ENCODE results near the gene SLC16A8. TPM values are rescaled to one million over a fixed set of nuclear protein-coding genes. Genes with fewer than 3 reads are reported as not detected.

Gene SLC16A8
- total RNA-seq, 1 experiment from 2014 or later = not detected

DNA sequence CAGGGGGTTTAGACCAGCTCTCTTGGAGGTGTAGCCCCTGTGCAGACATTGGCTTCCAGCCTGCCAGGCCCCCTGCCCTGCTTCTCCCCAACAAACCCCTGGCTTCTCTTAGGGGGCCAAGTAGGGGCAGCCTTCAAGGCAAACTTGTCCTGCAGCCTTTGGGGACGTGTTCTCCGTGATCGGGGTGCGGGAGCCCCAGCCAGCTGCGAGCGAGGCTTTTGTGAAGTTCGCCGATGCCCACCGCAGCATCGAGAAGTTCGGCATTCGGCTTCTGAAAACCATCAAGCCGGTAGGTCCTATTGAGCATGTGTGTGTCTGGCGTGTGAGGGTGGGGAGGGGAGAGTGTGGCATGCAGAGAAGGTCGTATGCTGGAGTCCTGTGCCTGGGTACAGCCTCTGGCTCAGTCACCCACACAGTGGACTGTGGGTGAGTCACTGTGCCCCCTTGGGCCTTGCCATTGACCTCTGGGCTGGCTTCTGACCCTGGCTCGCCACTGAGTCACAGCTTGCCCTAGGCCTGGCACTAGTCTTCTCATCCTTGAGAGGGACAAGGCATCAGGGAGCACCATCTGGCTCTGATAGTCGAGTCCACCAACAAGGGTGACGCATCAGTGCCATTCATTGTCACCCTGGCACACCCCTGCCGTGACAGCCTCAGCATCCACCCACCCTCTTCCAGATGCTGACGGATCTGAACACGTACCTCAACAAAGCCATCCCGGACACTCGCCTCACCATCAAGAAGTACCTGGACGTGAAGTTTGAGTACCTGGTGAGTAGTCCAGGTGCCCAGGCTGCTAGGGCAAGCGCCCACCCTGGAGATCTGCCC, 11.4 kb downstream of the SLC16A8 start:
- no peak overlapping the region for H3K27ac ChIP-seq (ENCODE audit: low read depth, low read length)
- H3K79me2 ChIP-seq (ENCODE audit: insufficient read depth, low read length) = no peaks in the 10 kb centered on the region
- no TSS peak for BruUV-seq (replicated peaks)
- H3K4me1 ChIP-seq (ENCODE audit: control insufficient read depth in 1 of 2, insufficient read depth in 2 of 2, low read length in 2 of 2) = no peaks in the 10 kb centered on the region
- ChIA-PET CTCF (interaction anchor here (1.3 kb wide), 1 partner anchor 25 kb away, joined by 3 read pairs; no protein-coding TSS in a partner anchor), RAD21 (ENCODE audit: low non-redundant PET in 1 of 2, low total read pairs in 2 of 2, uncharacterized antibody in 2 of 2, unreplicated experiment in 2 of 2) (no interaction called here), POLR2A (no interaction called here)
- H2AFZ ChIP-seq (ENCODE audit: low read depth, low read length, poor library complexity, severe bottlenecking) = no peak overlapping the region
- no peak for ATAC-seq
- no peaks in the 10 kb centered on the region for H4K20me1 ChIP-seq (ENCODE audit: insufficient read depth)
- no peak overlapping the region for H3K4me2 ChIP-seq (ENCODE audit: low read length)
- H3K9me2 ChIP-seq (ENCODE audit: insufficient read depth) = no peaks in the 10 kb centered on the region
- H3K9me3 ChIP-seq (ENCODE audit: control insufficient read depth in 1 of 2, insufficient read depth in 1 of 2, low read depth in 1 of 2, low read length in 2 of 2) = no peaks in the 10 kb centered on the region
- TF ChIP-seq CEBPB (IDR thresholded peaks at IDR 0.05; ENCODE audit: low read depth) = no peak
- no peak for TF ChIP-seq RAD21 (IDR thresholded peaks at IDR 0.05; ENCODE audit: low read depth)
- no peak for TF ChIP-seq ZNF274 (IDR thresholded peaks at IDR 0.05; ENCODE audit: low read depth, low read length)
- no peak for TF ChIP-seq YY1 (IDR thresholded peaks at IDR 0.05; ENCODE audit: extremely low read depth, insufficient replicate concordance, low read depth, low read length)
- no peak for TF ChIP-seq EZH2phosphoT487 (IDR thresholded peaks at IDR 0.05; ENCODE audit: borderline replicate concordance)
- TF ChIP-seq EZH2 (IDR thresholded peaks at IDR 0.05) = no peak
- TF ChIP-seq, protein P1, sequence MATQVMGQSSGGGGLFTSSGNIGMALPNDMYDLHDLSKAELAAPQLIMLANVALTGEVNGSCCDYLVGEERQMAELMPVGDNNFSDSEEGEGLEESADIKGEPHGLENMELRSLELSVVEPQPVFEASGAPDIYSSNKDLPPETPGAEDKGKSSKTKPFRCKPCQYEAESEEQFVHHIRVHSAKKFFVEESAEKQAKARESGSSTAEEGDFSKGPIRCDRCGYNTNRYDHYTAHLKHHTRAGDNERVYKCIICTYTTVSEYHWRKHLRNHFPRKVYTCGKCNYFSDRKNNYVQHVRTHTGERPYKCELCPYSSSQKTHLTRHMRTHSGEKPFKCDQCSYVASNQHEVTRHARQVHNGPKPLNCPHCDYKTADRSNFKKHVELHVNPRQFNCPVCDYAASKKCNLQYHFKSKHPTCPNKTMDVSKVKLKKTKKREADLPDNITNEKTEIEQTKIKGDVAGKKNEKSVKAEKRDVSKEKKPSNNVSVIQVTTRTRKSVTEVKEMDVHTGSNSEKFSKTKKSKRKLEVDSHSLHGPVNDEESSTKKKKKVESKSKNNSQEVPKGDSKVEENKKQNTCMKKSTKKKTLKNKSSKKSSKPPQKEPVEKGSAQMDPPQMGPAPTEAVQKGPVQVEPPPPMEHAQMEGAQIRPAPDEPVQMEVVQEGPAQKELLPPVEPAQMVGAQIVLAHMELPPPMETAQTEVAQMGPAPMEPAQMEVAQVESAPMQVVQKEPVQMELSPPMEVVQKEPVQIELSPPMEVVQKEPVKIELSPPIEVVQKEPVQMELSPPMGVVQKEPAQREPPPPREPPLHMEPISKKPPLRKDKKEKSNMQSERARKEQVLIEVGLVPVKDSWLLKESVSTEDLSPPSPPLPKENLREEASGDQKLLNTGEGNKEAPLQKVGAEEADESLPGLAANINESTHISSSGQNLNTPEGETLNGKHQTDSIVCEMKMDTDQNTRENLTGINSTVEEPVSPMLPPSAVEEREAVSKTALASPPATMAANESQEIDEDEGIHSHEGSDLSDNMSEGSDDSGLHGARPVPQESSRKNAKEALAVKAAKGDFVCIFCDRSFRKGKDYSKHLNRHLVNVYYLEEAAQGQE (IDR thresholded peaks at IDR 0.05; ENCODE audit: low read depth) = no peak
- no peak for TF ChIP-seq SIN3A (IDR thresholded peaks at IDR 0.05; ENCODE audit: low read depth)
- TF ChIP-seq ZFX (IDR thresholded peaks at IDR 0.05) = no peak
- no peak for TF ChIP-seq SP1 (IDR thresholded peaks at IDR 0.05; ENCODE audit: low read depth)
- no peak for TF ChIP-seq MAX (IDR thresholded peaks at IDR 0.05)
- TF ChIP-seq CTCF (IDR thresholded peaks at IDR 0.05 in 2 of 3, conservative IDR thresholded peaks at IDR 0.05 in 1 of 3; ENCODE audit: borderline replicate concordance in 1 of 3, insufficient read depth in 1 of 3, low read depth in 2 of 3, low read length in 2 of 3) = no peak
- TF ChIP-seq POLR2AphosphoS5 (IDR thresholded peaks at IDR 0.05; ENCODE audit: low read depth, low read length) = no peak
- no peak for TF ChIP-seq EGR1 (IDR thresholded peaks at IDR 0.05; ENCODE audit: low read depth)
- TF ChIP-seq FOSL1 (IDR thresholded peaks at IDR 0.05; ENCODE audit: low read depth) = no peak
- TF ChIP-seq ELF1 (IDR thresholded peaks at IDR 0.05; ENCODE audit: borderline replicate concordance, low read depth) = no peak
- H3K27me3 ChIP-seq (ENCODE audit: insufficient read depth, low read length) = no peaks in the 10 kb centered on the region
- no peak overlapping the region for H3K9ac ChIP-seq (ENCODE audit: low read length)
- intact Hi-C loops (cut with micrococcal nuclease) = no loop called here
- H3K36me3 ChIP-seq (ENCODE audit: control insufficient read depth in 1 of 2, insufficient read depth in 2 of 2, low read length in 2 of 2) = peaks cover 9 to 24% of the 10 kb centered on the region in 2 experiments; a peak in 3 of 4 replicates
- H3K4me3 ChIP-seq (replicated peaks in 1 of 2; ENCODE audit: low read depth in 1 of 2, low read length in 2 of 2) = no peak overlapping the region
- no peak for DNase-seq (ENCODE audit: low read depth, low spot score)

All from HCT116 (cell line).